BJ (cell line): Measurements from ENCODE around the gene ABCC11. TPM values are rescaled to one million over a fixed set of nuclear protein-coding genes. Genes with fewer than 3 reads are reported as not detected.

Experiments
- CTCF ChIA-PET: fragments of 350-600 bp; formaldehyde crosslinking; extraction: SDS; loops from one replicate; lab custom pipeline; 2021; ENCODE audit warnings: antibody characterized with exemption, inconsistent platforms; lab: Yijun Ruan, JAX
- POLR2A ChIA-PET: fragments of 300-600 bp; sonication (Branson Sonifier 250); formaldehyde crosslinking; extraction: SDS; loops from one replicate; lab custom pipeline; 2021; ENCODE audit warnings: antibody characterized with exemption; lab: Charles Lee
- DNase-seq: peaks from one replicate; pipeline ENCODE4 v3.0.0-alpha.2; 2011; ENCODE audit warnings: low read depth
- H3K27me3 ChIP-seq: 2 replicates; pipeline ENCODE4 v1.6.0; 2011; ENCODE audit warnings: low read length; ENCODE audit not compliant: control insufficient read depth, insufficient read depth
- H3K36me3 ChIP-seq: 2 replicates; pipeline ENCODE4 v1.5.1; 2011; ENCODE audit warnings: low read length; ENCODE audit not compliant: control insufficient read depth, insufficient read depth
- H3K4me3 ChIP-seq: 2 replicates; pipeline ENCODE4 v1.5.1; 2011; ENCODE audit warnings: low read depth, mild to moderate bottlenecking, control low read depth, low read length
- polyA plus RNA-seq: library from polyadenylated mRNA; depleted of rRNA; stranded (reverse); fragments of >200 nt; gene quantifications from 2 replicates; pipeline ENCODE4 v1.2.3, GENCODE V29; 2011
- TF ChIP-seq, protein P1 (sequence below): IDR thresholded peaks from 2 replicates; pipeline ENCODE4 v1.5.1; 2011; ENCODE audit warnings: low read depth, mild to moderate bottlenecking, control low read depth, inconsistent platforms, low read length, moderate library complexity; ENCODE audit not compliant: insufficient read depth

The ABCC11 gene
- polyA plus RNA-seq, 1 experiment, result 0.06 TPM

DNA sequence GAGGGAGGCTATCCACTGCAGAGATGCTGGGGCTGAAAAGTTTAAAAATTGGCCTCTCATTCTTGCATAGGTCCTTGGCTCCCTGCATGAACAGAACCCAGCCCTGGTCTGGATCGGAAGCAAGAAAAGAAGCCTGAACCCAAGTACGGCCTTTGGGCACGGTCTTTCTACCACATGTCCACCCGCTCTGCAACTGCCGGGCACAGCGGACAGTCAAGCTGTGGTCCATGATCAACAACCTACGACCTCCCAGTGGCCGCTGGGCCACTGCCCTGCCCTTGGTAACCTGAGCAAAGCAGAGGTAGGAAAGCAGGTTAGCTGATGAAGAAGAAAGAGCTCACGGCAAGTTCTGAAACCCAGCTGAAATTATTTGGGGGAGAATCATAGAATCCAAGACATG, 95.1 kb downstream of the ABCC11 start:
- ChIA-PET POLR2A (no interaction called here), CTCF (interaction anchor here (1.1 to 1.6 kb wide), 3 partner anchors 13 to 1007 kb away, joined by 3 to 5 read pairs (median 3); no protein-coding TSS in a partner anchor)
- no peak for DNase-seq

GRCh38 chr16:48150707-48151106, 96.6 kb downstream of the ABCC11 start:
- CTCF ChIA-PET, result interaction anchor here (1.7 kb wide), 1 partner anchor 1009 kb away, joined by 4 read pairs; no protein-coding TSS in a partner anchor
- no peak overlapping the region for H3K4me3 ChIP-seq
- TF ChIP-seq, protein P1, sequence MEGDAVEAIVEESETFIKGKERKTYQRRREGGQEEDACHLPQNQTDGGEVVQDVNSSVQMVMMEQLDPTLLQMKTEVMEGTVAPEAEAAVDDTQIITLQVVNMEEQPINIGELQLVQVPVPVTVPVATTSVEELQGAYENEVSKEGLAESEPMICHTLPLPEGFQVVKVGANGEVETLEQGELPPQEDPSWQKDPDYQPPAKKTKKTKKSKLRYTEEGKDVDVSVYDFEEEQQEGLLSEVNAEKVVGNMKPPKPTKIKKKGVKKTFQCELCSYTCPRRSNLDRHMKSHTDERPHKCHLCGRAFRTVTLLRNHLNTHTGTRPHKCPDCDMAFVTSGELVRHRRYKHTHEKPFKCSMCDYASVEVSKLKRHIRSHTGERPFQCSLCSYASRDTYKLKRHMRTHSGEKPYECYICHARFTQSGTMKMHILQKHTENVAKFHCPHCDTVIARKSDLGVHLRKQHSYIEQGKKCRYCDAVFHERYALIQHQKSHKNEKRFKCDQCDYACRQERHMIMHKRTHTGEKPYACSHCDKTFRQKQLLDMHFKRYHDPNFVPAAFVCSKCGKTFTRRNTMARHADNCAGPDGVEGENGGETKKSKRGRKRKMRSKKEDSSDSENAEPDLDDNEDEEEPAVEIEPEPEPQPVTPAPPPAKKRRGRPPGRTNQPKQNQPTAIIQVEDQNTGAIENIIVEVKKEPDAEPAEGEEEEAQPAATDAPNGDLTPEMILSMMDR, result no peak
- H3K27me3 ChIP-seq, result no peaks in the 10 kb centered on the region
- DNase-seq, result no peak
- POLR2A ChIA-PET, result no interaction called here
- no peaks in the 10 kb centered on the region for H3K36me3 ChIP-seq

More for the DNA sequence above, 95.1 kb downstream of the ABCC11 start:
- no peak overlapping the region for H3K4me3 ChIP-seq
- H3K27me3 ChIP-seq, result no peaks in the 10 kb centered on the region
- TF ChIP-seq, protein P1, result no peak
- H3K36me3 ChIP-seq, result no peaks in the 10 kb centered on the region

DNA sequence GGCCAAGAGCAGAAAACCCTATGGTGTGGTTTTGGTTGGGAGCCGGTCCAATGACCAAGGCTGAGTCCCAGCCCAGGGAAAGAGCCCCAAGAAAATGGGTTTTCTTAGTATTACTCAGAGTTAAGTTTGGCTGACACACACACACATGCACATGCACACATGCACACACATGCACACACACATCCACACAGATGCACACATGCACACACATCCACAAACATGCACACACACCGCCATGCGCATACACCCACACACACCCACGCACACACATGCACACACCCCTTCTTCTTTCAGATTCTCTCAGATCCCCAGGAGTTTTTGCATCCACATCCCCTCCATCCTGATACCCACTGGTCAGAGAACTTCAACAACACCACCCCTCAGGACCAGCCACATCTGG, 100.6 kb downstream of the ABCC11 start:
- Histone ChIP-seq H3K27me3 (no peaks in the 10 kb centered on the region), H3K4me3 (no peak overlapping the region), H3K36me3 (no peaks in the 10 kb centered on the region)
- DNase-seq, result no peak
- TF ChIP-seq, protein P1, result no peak
- POLR2A ChIA-PET, result no interaction called here
- CTCF ChIA-PET, result no interaction called here

GRCh38 chr16:48146131-48146530, 101.2 kb downstream of the ABCC11 start:
- H3K36me3 ChIP-seq, result no peaks in the 10 kb centered on the region
- DNase-seq, result no peak
- TF ChIP-seq, protein P1, result no peak
- POLR2A ChIA-PET, result no interaction called here
- CTCF ChIA-PET, result interaction anchor here (0.9 to 2.2 kb wide), 4 partner anchors 11 to 1005 kb away, joined by 3 to 8 read pairs (median 4); no protein-coding TSS in a partner anchor
- H3K27me3 ChIP-seq, result no peaks in the 10 kb centered on the region
- H3K4me3 ChIP-seq, result no peak overlapping the region

GRCh38 chr16:48143812-48144368, 103.4 kb downstream of the ABCC11 start:
- Histone ChIP-seq H3K4me3 (no peak overlapping the region), H3K27me3 (0 out of 2 replicates have a peak, but pooled peaks cover 3% of the 10 kb centered on the region), H3K36me3 (no peaks in the 10 kb centered on the region)
- ChIA-PET CTCF (interaction anchor here (1.2 kb wide), 1 partner anchor 21 kb away, joined by 5 read pairs; no protein-coding TSS in a partner anchor), POLR2A (no interaction called here)
- no peak for DNase-seq
- TF ChIP-seq, protein P1, result no peak
